ENCODE data around the gene CTNNAL1.

Gene CTNNAL1

DNA sequence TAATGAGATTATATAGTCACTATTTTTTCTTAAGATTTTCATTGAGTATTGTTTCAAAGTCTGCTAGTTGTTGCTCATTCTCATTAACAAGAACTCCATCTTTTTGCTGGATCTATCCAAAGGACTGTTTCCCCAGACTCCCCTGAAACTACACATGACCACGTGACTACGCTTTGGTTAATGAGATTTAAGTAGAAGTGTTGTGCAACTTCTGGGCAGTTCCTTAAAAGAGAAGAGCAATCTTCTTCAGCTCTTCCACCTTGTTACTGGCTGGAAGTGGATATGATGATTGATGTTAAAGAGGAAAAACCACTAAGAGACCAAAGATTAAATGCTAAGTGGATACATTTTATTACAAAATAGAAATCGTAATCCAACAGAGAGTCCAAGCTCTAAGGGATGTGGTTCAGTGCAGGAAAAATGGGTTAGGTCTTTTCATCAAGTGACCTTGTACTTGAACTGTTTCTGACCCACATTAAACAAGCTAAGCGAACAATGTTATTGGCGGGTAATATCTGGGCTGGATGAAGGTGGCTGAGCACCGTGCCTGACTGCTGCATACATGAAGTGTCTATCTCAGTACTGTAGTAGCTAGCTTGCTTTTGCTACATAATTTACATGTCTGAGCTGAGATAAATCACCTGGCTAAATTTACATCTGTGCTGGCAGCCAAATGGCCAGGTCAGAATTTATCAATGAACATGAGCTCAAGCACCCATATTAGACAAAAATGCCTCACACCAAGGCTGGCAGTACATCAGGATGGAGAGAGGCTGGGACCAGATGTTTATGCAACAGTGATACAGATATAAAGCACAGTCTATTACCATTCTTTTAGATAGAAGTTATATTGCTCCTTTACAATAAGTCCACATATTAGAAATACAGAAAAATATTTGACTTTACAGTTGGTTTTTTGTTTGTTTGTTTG, 7.5 kb upstream of the CTNNAL1 start:
- no peaks in the 10 kb centered on the region for H3K9me3 ChIP-seq (ENCODE audit: control insufficient read depth, insufficient read depth, low read depth, low read length)
- no peak overlapping the region for H3K4me3 ChIP-seq (ENCODE audit: low read depth, low read length)
- H3K36me3 ChIP-seq (ENCODE audit: control insufficient read depth in 2 of 2, insufficient read depth in 1 of 2, low read length in 2 of 2): peaks cover 3 to 39% of the 10 kb centered on the region in 2 experiments
- POLR2A ChIA-PET: no interaction called here
- CTCF ChIA-PET: interaction anchor here (0.6 to 1.6 kb wide), 3 partner anchors 14 to 182 kb away, joined by 3 to 5 read pairs (median 3); no protein-coding TSS in a partner anchor
- no peak for TF ChIP-seq ZNF624 (tag by site-specific recombination; IDR thresholded peaks at IDR 0.05)
- TF ChIP-seq, protein P1, sequence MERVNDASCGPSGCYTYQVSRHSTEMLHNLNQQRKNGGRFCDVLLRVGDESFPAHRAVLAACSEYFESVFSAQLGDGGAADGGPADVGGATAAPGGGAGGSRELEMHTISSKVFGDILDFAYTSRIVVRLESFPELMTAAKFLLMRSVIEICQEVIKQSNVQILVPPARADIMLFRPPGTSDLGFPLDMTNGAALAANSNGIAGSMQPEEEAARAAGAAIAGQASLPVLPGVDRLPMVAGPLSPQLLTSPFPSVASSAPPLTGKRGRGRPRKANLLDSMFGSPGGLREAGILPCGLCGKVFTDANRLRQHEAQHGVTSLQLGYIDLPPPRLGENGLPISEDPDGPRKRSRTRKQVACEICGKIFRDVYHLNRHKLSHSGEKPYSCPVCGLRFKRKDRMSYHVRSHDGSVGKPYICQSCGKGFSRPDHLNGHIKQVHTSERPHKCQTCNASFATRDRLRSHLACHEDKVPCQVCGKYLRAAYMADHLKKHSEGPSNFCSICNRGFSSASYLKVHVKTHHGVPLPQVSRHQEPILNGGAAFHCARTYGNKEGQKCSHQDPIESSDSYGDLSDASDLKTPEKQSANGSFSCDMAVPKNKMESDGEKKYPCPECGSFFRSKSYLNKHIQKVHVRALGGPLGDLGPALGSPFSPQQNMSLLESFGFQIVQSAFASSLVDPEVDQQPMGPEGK (tag by site-specific recombination; IDR thresholded peaks at IDR 0.05): no peak
- no peak overlapping the region for H3K27ac ChIP-seq (ENCODE audit: extremely low read depth, low read depth, low read length)
- peaks cover 3% of the 10 kb centered on the region for H3K4me1 ChIP-seq (ENCODE audit: control insufficient read depth, insufficient read depth, low read length)

DNA sequence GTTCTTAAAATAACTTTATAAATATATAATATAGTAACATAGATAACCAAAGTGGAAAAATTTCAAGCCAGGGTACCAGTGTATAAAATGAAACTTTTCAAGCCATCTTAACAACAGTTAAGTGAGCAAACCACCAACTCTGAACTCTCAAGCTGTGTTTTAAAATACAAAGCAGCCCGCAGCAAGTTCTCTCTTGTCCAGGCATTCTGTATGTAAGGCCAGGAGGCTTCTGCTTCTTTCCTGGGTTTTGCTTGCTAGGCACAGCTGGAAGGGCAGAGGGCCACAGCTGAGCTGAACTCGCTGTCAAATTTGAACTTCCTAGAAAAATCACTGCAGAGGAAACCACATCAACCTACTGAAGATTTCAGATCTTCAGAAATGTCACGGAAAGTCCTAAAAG, 6.8 kb upstream of the CTNNAL1 start:
- Histone ChIP-seq H3K4me3 (ENCODE audit: low read depth, low read length) (no peak overlapping the region), H3K36me3 (ENCODE audit: control insufficient read depth in 2 of 2, insufficient read depth in 1 of 2, low read length in 2 of 2) (peaks cover 3 to 36% of the 10 kb centered on the region in 2 experiments), H3K4me1 (ENCODE audit: control insufficient read depth, insufficient read depth, low read length) (peaks cover 3% of the 10 kb centered on the region), H3K9me3 (ENCODE audit: control insufficient read depth, insufficient read depth, low read depth, low read length) (no peaks in the 10 kb centered on the region), H3K27ac (ENCODE audit: extremely low read depth, low read depth, low read length) (no peak overlapping the region)
- ChIA-PET CTCF (interaction anchor here (0.7 to 1.6 kb wide), 3 partner anchors 15 to 183 kb away, joined by 3 to 5 read pairs (median 3); no protein-coding TSS in a partner anchor), POLR2A (no interaction called here)
- TF ChIP-seq ZNF292 (tag by site-specific recombination; IDR thresholded peaks at IDR 0.05; ENCODE audit: borderline replicate concordance, low read depth) (no peak), SALL2 (tag by site-specific recombination; IDR thresholded peaks at IDR 0.05; ENCODE audit: borderline replicate concordance) (no peak), ZNF2 (tag by site-specific recombination; IDR thresholded peaks at IDR 0.05) (no peak), REPIN1 (tag by site-specific recombination; IDR thresholded peaks at IDR 0.05; ENCODE audit: low read depth) (no peak), TCF7L2 (IDR thresholded peaks at IDR 0.05; ENCODE audit: borderline replicate concordance, low read depth, low read length) (no peak), ZNF354C (tag by site-specific recombination; IDR thresholded peaks at IDR 0.05; ENCODE audit: borderline replicate concordance, low read depth) (no peak), KLF7 (tag by site-specific recombination; IDR thresholded peaks at IDR 0.05; ENCODE audit: borderline replicate concordance) (no peak)
- TF ChIP-seq, protein P2, sequence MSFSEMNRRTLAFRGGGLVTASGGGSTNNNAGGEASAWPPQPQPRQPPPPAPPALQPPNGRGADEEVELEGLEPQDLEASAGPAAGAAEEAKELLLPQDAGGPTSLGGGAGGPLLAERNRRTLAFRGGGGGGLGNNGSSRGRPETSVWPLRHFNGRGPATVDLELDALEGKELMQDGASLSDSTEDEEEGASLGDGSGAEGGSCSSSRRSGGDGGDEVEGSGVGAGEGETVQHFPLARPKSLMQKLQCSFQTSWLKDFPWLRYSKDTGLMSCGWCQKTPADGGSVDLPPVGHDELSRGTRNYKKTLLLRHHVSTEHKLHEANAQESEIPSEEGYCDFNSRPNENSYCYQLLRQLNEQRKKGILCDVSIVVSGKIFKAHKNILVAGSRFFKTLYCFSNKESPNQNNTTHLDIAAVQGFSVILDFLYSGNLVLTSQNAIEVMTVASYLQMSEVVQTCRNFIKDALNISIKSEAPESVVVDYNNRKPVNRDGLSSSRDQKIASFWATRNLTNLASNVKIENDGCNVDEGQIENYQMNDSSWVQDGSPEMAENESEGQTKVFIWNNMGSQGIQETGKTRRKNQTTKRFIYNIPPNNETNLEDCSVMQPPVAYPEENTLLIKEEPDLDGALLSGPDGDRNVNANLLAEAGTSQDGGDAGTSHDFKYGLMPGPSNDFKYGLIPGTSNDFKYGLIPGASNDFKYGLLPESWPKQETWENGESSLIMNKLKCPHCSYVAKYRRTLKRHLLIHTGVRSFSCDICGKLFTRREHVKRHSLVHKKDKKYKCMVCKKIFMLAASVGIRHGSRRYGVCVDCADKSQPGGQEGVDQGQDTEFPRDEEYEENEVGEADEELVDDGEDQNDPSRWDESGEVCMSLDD (tag by site-specific recombination; IDR thresholded peaks at IDR 0.05): no peak

DNA sequence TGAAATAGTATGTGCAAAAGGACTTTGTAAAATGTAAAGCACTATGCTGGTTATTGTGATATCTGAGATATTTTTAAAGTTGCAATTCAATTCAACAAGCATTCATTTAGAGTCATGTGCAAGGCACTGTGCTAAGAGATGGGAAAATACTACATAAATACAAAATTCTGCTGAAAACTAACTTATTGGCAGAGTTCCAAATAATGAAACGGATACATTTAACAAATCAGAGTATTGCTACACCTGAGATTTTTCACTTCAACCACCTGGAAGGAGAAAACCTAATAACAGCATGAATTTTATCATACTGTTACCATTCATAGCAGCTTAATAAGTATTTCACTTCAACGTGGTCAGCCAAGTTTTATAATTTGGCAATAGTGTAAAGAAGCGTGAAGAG, 6.1 kb upstream of the CTNNAL1 start:
- H3K4me1 ChIP-seq (ENCODE audit: control insufficient read depth, insufficient read depth, low read length): peaks cover 3% of the 10 kb centered on the region
- ChIA-PET POLR2A (no interaction called here), CTCF (interaction anchor here (0.7 to 1.6 kb wide), 3 partner anchors 15 to 451 kb away, joined by 3 to 5 read pairs (median 3); no protein-coding TSS in a partner anchor)
- peaks cover 3 to 32% of the 10 kb centered on the region in 2 experiments for H3K36me3 ChIP-seq (ENCODE audit: control insufficient read depth in 2 of 2, insufficient read depth in 1 of 2, low read length in 2 of 2)
- H3K9me3 ChIP-seq (ENCODE audit: control insufficient read depth, insufficient read depth, low read depth, low read length): no peaks in the 10 kb centered on the region
- no peak overlapping the region for H3K27ac ChIP-seq (ENCODE audit: extremely low read depth, low read depth, low read length)
- H3K4me3 ChIP-seq (ENCODE audit: low read depth, low read length): no peak overlapping the region
- TF ChIP-seq ZNF561 (tag by site-specific recombination; IDR thresholded peaks at IDR 0.05; ENCODE audit: borderline replicate concordance) (no peak), ZNF514 (tag by site-specific recombination; IDR thresholded peaks at IDR 0.05) (no peak), ZNF292 (tag by site-specific recombination; IDR thresholded peaks at IDR 0.05; ENCODE audit: borderline replicate concordance, low read depth) (no peak), ZNF626 (tag by site-specific recombination; IDR thresholded peaks at IDR 0.05) (no peak), ZNF670 (tag by site-specific recombination; IDR thresholded peaks at IDR 0.05; ENCODE audit: low read depth) (no peak), KLF8 (tag by site-specific recombination; IDR thresholded peaks at IDR 0.05) (no peak), ZNF146 (tag by site-specific recombination; IDR thresholded peaks at IDR 0.05) (no peak), ZNF423 (tag by site-specific recombination; IDR thresholded peaks at IDR 0.05) (no peak), FEZF1 (tag by site-specific recombination; IDR thresholded peaks at IDR 0.05) (no peak)
- TF ChIP-seq, protein P3, sequence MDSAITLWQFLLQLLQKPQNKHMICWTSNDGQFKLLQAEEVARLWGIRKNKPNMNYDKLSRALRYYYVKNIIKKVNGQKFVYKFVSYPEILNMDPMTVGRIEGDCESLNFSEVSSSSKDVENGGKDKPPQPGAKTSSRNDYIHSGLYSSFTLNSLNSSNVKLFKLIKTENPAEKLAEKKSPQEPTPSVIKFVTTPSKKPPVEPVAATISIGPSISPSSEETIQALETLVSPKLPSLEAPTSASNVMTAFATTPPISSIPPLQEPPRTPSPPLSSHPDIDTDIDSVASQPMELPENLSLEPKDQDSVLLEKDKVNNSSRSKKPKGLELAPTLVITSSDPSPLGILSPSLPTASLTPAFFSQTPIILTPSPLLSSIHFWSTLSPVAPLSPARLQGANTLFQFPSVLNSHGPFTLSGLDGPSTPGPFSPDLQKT (IDR thresholded peaks at IDR 0.05; ENCODE audit: borderline replicate concordance, low read depth, low read length): no peak
- TF ChIP-seq, protein P4, sequence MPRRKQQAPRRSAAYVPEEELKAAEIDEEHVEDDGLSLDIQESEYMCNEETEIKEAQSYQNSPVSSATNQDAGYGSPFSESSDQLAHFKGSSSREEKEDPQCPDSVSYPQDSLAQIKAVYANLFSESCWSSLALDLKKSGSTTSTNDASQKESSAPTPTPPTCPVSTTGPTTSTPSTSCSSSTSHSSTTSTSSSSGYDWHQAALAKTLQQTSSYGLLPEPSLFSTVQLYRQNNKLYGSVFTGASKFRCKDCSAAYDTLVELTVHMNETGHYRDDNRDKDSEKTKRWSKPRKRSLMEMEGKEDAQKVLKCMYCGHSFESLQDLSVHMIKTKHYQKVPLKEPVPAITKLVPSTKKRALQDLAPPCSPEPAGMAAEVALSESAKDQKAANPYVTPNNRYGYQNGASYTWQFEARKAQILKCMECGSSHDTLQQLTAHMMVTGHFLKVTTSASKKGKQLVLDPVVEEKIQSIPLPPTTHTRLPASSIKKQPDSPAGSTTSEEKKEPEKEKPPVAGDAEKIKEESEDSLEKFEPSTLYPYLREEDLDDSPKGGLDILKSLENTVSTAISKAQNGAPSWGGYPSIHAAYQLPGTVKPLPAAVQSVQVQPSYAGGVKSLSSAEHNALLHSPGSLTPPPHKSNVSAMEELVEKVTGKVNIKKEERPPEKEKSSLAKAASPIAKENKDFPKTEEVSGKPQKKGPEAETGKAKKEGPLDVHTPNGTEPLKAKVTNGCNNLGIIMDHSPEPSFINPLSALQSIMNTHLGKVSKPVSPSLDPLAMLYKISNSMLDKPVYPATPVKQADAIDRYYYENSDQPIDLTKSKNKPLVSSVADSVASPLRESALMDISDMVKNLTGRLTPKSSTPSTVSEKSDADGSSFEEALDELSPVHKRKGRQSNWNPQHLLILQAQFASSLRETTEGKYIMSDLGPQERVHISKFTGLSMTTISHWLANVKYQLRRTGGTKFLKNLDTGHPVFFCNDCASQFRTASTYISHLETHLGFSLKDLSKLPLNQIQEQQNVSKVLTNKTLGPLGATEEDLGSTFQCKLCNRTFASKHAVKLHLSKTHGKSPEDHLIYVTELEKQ (tag by site-specific recombination; IDR thresholded peaks at IDR 0.05; ENCODE audit: borderline replicate concordance): no peak
